Kidney glomerular epithelial cell (primary cell): ENCODE data around the gene POU3F1.

Experiments used
- DNase-seq: peaks from one replicate; lab custom pipeline; 2025; lab: John Stamatoyannopoulos, UW

Gene POU3F1

GRCh38 chr1:38004284-38005108, 42.1 kb downstream of the POU3F1 start:
- peak; percentile 4 for DNase-seq

DNA sequence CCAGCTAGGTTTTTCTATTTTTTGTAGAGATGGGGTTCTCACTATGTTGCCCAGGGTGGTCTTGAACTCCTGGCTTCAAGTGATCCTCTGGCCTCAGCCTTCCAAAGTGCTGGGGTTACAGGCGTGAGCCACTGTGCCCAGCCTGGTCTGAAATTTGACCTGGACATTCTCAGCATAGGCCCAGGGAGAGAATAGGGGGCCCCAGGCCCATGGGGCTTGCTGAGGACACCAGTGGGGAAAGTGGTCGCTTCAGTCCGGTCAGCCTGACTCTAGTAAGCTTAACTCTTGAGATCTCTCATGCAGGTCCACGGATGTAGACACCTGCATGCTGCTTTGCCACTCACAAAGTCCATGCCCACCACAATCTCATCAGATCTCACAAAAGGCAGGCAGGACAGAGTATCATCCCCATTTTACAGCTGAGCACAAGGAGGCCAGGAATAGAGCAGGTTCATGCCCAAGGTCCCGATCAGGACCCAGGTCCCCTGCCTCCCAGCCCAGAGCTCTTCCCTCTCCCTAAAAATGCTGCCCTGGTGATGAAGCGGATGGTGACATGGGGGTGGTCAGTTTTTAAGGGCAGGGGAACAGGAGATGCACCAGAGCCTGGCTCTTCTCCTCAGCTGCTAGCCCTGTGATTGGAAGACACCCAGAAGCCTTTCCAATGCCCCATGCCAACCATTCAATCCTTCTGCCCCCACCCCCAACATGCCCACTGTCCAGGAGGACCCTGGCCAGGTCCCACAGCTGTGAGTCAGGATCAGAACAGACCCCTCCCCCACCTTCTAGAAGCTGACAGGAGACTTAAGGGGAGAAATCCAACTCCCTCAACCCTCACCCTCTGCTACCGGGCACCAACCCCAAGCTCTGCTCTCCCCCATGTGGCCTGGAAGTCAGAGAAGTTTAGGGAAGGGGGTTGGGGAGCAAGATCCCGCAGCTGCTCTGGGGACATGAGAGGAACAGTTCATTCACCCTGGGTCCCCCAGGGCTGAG, 43.0 kb downstream of the POU3F1 start:
- DNase-seq = no peak

- peak; percentile 61 for DNase-seq
These were observed 45.8 kb downstream of the POU3F1 start for GRCh38 chr1:38000529-38001455.

GRCh38 chr1:38000233-38000528, 46.4 kb downstream of the POU3F1 start:
- DNase-seq = no peak

DNA sequence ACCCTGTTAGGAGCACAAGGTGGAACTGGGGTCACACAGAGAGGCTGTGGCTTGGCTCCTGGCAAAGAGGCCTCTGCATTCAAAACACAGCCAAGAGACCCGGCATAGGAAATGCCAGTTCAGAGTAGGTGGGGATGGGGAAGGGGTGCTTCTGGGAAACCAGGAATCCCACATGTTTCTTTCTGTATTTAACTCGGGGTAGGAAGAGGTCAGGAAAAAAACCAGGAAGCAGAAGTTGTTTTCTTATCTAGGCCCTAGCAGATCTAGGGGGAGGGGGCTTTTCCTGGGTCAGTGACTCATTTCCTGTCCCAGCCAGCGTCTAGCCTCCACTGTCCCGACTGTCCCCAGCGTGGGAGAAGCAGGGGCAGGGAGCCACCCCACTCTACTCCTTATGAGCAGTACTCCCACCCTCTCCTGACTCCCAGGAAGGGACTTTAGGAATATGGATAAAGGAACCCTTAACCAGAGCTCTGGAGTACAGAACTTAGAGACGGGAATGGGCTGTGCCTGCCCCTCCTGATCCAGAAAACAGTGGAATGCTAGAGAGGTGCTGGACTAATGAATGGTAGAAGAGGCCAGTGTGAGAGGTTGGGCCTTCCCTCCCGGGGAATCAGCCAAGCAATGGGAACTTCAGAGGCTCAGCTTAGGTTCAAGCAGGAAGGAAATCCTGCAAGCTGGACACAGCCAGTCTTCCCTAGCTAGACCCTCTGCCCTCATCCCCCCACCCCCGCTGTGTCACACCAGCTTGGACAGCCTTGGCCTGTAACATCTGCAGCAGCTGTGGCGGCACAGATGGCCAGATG, 47.0 kb downstream of the POU3F1 start:
- DNase-seq = peak; percentile 63

GRCh38 chr1:37998913-37999429, 47.6 kb downstream of the POU3F1 start:
- DNase-seq = no peak

- no peak for DNase-seq
These were observed 48.3 kb downstream of the POU3F1 start for GRCh38 chr1:37998089-37998808.

GRCh38 chr1:37997256-37998088, 49.1 kb downstream of the POU3F1 start:
- DNase-seq = no peak

DNA sequence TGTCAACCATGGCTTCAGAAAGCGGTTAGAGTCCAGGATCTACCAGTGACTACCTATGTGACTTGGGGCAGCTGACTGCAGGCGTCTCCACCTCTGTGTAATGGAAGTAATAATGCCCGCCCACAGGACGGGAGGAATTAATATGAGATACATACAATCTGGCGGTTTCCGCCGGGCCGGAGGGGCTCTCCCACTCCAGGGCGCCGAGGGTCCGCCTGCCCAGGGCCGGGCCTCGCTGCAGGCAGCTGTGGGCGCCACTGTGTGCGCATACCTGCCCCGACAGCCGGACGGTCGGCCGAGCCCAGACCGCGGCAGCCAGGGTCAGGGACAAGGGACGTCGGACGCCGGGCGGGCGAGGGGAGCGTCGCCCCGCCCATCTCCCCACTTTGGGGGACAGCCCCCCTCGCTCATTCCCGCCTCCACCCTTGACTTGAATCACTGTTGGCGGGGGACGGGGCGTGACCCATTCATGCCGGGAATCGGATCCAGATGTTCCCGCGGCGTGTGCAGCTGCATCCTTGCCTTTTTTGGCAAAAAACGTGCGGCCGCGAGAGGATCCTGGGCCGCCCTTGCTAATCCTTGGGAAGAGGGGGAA, 50.7 kb downstream of the POU3F1 start:
- DNase-seq = no peak

DNA sequence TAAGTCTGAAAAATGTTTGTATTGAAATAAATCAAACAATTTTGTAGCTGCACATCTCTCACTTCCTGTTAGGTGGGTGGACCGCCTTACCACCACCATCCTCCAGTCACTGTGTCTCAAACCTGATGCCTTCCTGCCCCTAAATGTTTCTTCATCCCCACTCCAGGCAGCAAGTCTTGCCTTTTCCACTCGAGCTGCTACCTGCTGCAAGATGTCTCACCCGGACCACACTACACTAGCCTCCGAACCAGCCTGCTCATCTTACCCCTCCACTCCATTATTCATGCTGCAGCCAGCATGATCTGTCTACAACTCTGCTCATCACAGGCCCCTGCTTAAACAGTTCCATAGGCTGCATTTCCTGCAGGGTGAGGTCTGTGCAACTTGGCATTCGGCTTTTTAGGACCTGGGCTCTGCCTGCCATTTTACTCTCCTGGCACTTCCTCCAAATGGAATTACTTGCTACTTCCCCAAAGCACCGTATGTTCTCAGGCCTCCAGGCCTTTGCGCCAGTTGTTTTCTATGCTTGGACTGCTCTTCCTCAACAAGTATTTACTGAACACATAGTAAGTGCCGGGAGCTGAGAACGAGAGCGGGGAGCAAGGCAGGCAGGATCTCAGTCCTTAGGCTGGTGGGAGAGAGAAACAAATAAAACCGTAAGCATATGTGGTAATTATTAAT, 51.6 kb downstream of the POU3F1 start:
- no peak for DNase-seq
